ENCODE measurements around the gene MYCBP2.

DNA sequence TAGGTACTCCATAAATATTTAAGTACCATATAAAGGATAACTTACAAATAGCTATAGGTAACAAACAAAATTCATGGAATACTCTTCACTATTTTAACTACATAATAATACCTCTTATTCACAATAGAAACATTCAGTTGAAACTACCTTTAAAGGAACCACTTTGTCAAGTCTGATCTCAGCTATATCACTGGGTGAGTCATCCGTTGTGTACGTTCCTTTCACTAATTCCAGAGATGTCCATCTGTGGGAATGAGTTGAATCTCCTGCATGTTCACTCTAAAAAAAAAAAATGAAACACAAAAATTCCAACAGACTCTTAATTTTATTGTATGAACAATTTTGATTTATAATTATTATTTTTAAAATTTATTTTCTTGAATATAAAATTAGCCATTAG, 150.5 kb downstream of the MYCBP2 start:
- TF ChIP-seq, protein P1, sequence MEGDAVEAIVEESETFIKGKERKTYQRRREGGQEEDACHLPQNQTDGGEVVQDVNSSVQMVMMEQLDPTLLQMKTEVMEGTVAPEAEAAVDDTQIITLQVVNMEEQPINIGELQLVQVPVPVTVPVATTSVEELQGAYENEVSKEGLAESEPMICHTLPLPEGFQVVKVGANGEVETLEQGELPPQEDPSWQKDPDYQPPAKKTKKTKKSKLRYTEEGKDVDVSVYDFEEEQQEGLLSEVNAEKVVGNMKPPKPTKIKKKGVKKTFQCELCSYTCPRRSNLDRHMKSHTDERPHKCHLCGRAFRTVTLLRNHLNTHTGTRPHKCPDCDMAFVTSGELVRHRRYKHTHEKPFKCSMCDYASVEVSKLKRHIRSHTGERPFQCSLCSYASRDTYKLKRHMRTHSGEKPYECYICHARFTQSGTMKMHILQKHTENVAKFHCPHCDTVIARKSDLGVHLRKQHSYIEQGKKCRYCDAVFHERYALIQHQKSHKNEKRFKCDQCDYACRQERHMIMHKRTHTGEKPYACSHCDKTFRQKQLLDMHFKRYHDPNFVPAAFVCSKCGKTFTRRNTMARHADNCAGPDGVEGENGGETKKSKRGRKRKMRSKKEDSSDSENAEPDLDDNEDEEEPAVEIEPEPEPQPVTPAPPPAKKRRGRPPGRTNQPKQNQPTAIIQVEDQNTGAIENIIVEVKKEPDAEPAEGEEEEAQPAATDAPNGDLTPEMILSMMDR (IDR thresholded peaks at IDR 0.05; ENCODE audit: low read length), result no peak
- TF ChIP-seq EZH2 (optimal IDR thresholded peaks at IDR 0.05; ENCODE audit: low read depth, low read length), result no peak
- no peak for TF ChIP-seq EZH2phosphoT487 (IDR thresholded peaks at IDR 0.05; ENCODE audit: low read length)

Data from MM.1S (cell line).